NOMO-1 (cell line): ENCODE data around the gene IRAK1.

Experiments used
- DNase-seq, 2 experiments: peaks; one replicate each; lab custom pipeline; 2025; ENCODE audit not compliant: unreplicated experiment in 2 of 2; lab: John Stamatoyannopoulos, UW

Gene IRAK1

GRCh38 chrX:154043003-154043763 is 23.5 kb upstream of the IRAK1 start:
- DNase-seq, result no peak

- no peak for DNase-seq
Measured at GRCh38 chrX:154040863-154041262, 21.2 kb upstream of the IRAK1 start.

GRCh38 chrX:154040307-154040756 is 20.6 kb upstream of the IRAK1 start:
- peak; percentile 38 to 71 for DNase-seq

GRCh38 chrX:154039577-154039976 is 19.9 kb upstream of the IRAK1 start:
- DNase-seq, result no peak

GRCh38 chrX:154038656-154039055 is 19.0 kb upstream of the IRAK1 start:
- DNase-seq, result no peak

- no peak for DNase-seq
Measured at GRCh38 chrX:154037754-154038153, 18.1 kb upstream of the IRAK1 start.

- DNase-seq, result no peak
Measured at GRCh38 chrX:154036513-154036912, 16.8 kb upstream of the IRAK1 start.

- DNase-seq, result no peak
Measured at GRCh38 chrX:154033848-154034247, 14.1 kb upstream of the IRAK1 start.

GRCh38 chrX:154032653-154033052 is 13.0 kb upstream of the IRAK1 start:
- DNase-seq, result no peak

- DNase-seq, result no peak
Measured at GRCh38 chrX:154032160-154032559, 12.5 kb upstream of the IRAK1 start.

- no peak for DNase-seq
Measured at GRCh38 chrX:154030715-154031305, 11.1 kb upstream of the IRAK1 start.

GRCh38 chrX:154030266-154030665 is 10.6 kb upstream of the IRAK1 start:
- no peak for DNase-seq

- DNase-seq, result no peak
Measured at GRCh38 chrX:154029439-154029838, 9.7 kb upstream of the IRAK1 start.

- no peak for DNase-seq
Measured at GRCh38 chrX:154028502-154029184, 8.9 kb upstream of the IRAK1 start.

GRCh38 chrX:154027986-154028385 is 8.3 kb upstream of the IRAK1 start:
- no peak for DNase-seq

- DNase-seq, result no peak
Measured at GRCh38 chrX:154027022-154027402, 7.3 kb upstream of the IRAK1 start.

- no peak for DNase-seq
Measured at GRCh38 chrX:154026136-154027021, 6.7 kb upstream of the IRAK1 start.

- DNase-seq, result no peak
Measured at GRCh38 chrX:154025230-154025629, 5.5 kb upstream of the IRAK1 start.

GRCh38 chrX:154024271-154024670 is 4.6 kb upstream of the IRAK1 start:
- DNase-seq, result no peak

- no peak for DNase-seq
Measured at GRCh38 chrX:154023276-154024000, 3.7 kb upstream of the IRAK1 start.
